Activated CD8-positive, alpha-beta T cell treated with anti-CD3 and anti-CD28 coated beads for 36 hours (primary cell): ENCODE results near the gene ISG20. TPM values are rescaled to one million over a fixed set of nuclear protein-coding genes. Genes with fewer than 3 reads are reported as not detected.

Source experiments
- microRNA-seq: library from miRNA; unstranded; fragments of <30 nt; microRNA quantifications from one replicate; pipeline ENCODE4 v1.2.0, GENCODE V29; 2022; ENCODE audit warnings: borderline microRNAs expressed, borderline replicate concordance
- total RNA-seq, 2 experiments: library from RNA; stranded (reverse); gene quantifications; one replicate each; pipeline ENCODE4 v1.2.3, GENCODE V29; 2021

ISG20 gene
- total RNA-seq, 2 experiments from 2014 or later, result 75.1 to 82.8 TPM

Small RNA genes lying within 50 kb of the gene (microRNA-seq; reads per million reads assigned to microRNA genes)
- gene MIR1179, result not detected
- not detected for gene MIR3529
- not detected for gene MIR7-2

Other genes starting within 250 kb of the ISG20 start
- gene MRPL46, start 171.6 kb upstream of the ISG20 start, total RNA-seq, result 10 to 100 TPM; 34.4 to 35.0 TPM
- gene MRPS11, start 171.3 kb upstream of the ISG20 start, total RNA-seq, result 10 to 100 TPM; 54.3 to 55.4 TPM
- 1 to 10 TPM; 2.1 to 2.6 TPM for gene DET1, start 92.3 kb upstream of the ISG20 start, total RNA-seq
- gene AEN, start 17.7 kb upstream of the ISG20 start, total RNA-seq, result 10 to 100 TPM; 55.2 to 58.4 TPM
- not detected for gene ACAN, start 164.4 kb downstream of the ISG20 start, total RNA-seq